GM18507 (cell line): ENCODE results near the gene ELF5.

Experiments used
- DNase-seq: peaks from one replicate; pipeline ENCODE4 v3.0.0; 2011; ENCODE audit warnings: low read depth; ENCODE audit not compliant: insufficient read length; ENCODE audit errors: extremely low spot score
- FAIRE-seq: peaks from 2 replicates; lab custom pipeline; 2011; peaks lifted over from hg19 to GRCh38; lab: Jason Lieb, UNC

The ELF5 gene

GRCh38 chr11:34433899-34434298 lies 79.7 kb downstream of the ELF5 start:
- DNase-seq, result no peak
- no peak for FAIRE-seq

GRCh38 chr11:34432822-34433221 lies 80.8 kb downstream of the ELF5 start:
- FAIRE-seq (no peak), DNase-seq (no peak)

GRCh38 chr11:34431979-34432378 lies 81.6 kb downstream of the ELF5 start:
- FAIRE-seq, result no peak
- DNase-seq, result no peak
